Type B pancreatic cell (in vitro differentiated cells): ENCODE measurements around the gene TBL1X. TPM values are rescaled to one million over a fixed set of nuclear protein-coding genes. Genes with fewer than 3 reads are reported as not detected.

Source experiments
- DNase-seq: peaks from one replicate; pipeline ENCODE4 v3.0.0; 2021; ENCODE audit warnings: mixed read lengths; ENCODE audit not compliant: unreplicated experiment; ENCODE audit errors: extremely low spot score
- H3K27ac Mint-ChIP-seq: 2 replicates; pipeline ENCODE4 v1.8.0; 2021; ENCODE audit warnings: mild to moderate bottlenecking, mixed read lengths
- H3K27me3 Mint-ChIP-seq: 2 replicates; pipeline ENCODE4 v1.8.0; 2021; ENCODE audit warnings: mixed read lengths
- H3K36me3 Mint-ChIP-seq: 2 replicates; pipeline ENCODE4 v1.8.0; 2021; ENCODE audit warnings: mixed read lengths
- H3K4me1 Mint-ChIP-seq: one replicate; pipeline ENCODE4 v1.8.0; 2021; ENCODE audit warnings: mixed read lengths; ENCODE audit not compliant: unreplicated experiment
- H3K4me3 Mint-ChIP-seq: 2 replicates; pipeline ENCODE4 v1.8.0; 2021; ENCODE audit warnings: mild to moderate bottlenecking, mixed read lengths
- H3K9me3 Mint-ChIP-seq: 2 replicates; pipeline ENCODE4 v1.8.0; 2021; ENCODE audit warnings: mixed read lengths
- CTCF ChIP-seq: fragments of 200-600 bp; sonication (generic); conservative IDR thresholded peaks from 2 replicates; pipeline ENCODE4 v1.5.0; 2021; ENCODE audit warnings: antibody characterized with exemption, mild to moderate bottlenecking
- total RNA-seq: library from RNA; stranded (reverse); gene quantifications from 2 replicates; pipeline ENCODE4 v1.2.1, GENCODE V29; 2021; ENCODE audit warnings: low replicate concordance

The TBL1X gene
- total RNA-seq, 1 donor from 2014 or later, result 41.3 TPM

- no peak overlapping the region for H3K27ac Mint-ChIP-seq
- peaks cover 3% of the 10 kb centered on the region for H3K4me1 Mint-ChIP-seq
- no peak overlapping the region for H3K4me3 Mint-ChIP-seq
- no peak for DNase-seq
- no peaks in the 10 kb centered on the region for H3K27me3 Mint-ChIP-seq
- no peaks in the 10 kb centered on the region for H3K36me3 Mint-ChIP-seq
- no peak for TF ChIP-seq CTCF
- H3K9me3 Mint-ChIP-seq, result peaks cover 4% of the 10 kb centered on the region
Measured at GRCh38 chrX:9577555-9577954, 112.7 kb downstream of the TBL1X start.

- no peak overlapping the region for H3K27ac Mint-ChIP-seq
- peaks cover 4% of the 10 kb centered on the region for H3K9me3 Mint-ChIP-seq
- no peaks in the 10 kb centered on the region for H3K4me1 Mint-ChIP-seq
- no peak overlapping the region for H3K4me3 Mint-ChIP-seq
- no peak for DNase-seq
- H3K27me3 Mint-ChIP-seq, result no peaks in the 10 kb centered on the region
- TF ChIP-seq CTCF, result no peak
- H3K36me3 Mint-ChIP-seq, result no peaks in the 10 kb centered on the region
Measured at GRCh38 chrX:9578083-9578779, 113.4 kb downstream of the TBL1X start.

- no peak overlapping the region for H3K27ac Mint-ChIP-seq
- H3K27me3 Mint-ChIP-seq, result no peaks in the 10 kb centered on the region
- no peak for DNase-seq
- no peak for TF ChIP-seq CTCF
- no peak overlapping the region for H3K4me3 Mint-ChIP-seq
- peaks cover 4% of the 10 kb centered on the region for H3K4me1 Mint-ChIP-seq
- no peaks in the 10 kb centered on the region for H3K36me3 Mint-ChIP-seq
- peaks cover 5% of the 10 kb centered on the region for H3K9me3 Mint-ChIP-seq
Measured at GRCh38 chrX:9581771-9582385, 117.0 kb downstream of the TBL1X start.

GRCh38 chrX:9582956-9583355, 118.1 kb downstream of the TBL1X start:
- no peak overlapping the region for H3K27ac Mint-ChIP-seq
- H3K27me3 Mint-ChIP-seq, result no peaks in the 10 kb centered on the region
- DNase-seq, result no peak
- peaks cover 5% of the 10 kb centered on the region for H3K9me3 Mint-ChIP-seq
- no peaks in the 10 kb centered on the region for H3K36me3 Mint-ChIP-seq
- TF ChIP-seq CTCF, result no peak
- H3K4me3 Mint-ChIP-seq, result no peak overlapping the region
- H3K4me1 Mint-ChIP-seq, result peaks cover 4% of the 10 kb centered on the region

- no peak for DNase-seq
- no peaks in the 10 kb centered on the region for H3K36me3 Mint-ChIP-seq
- TF ChIP-seq CTCF, result no peak
- H3K4me1 Mint-ChIP-seq, result peaks cover 4% of the 10 kb centered on the region
- H3K27me3 Mint-ChIP-seq, result no peaks in the 10 kb centered on the region
- H3K4me3 Mint-ChIP-seq, result no peak overlapping the region
- peaks cover 5% of the 10 kb centered on the region for H3K9me3 Mint-ChIP-seq
- no peak overlapping the region for H3K27ac Mint-ChIP-seq
Measured at GRCh38 chrX:9586992-9587392, 122.1 kb downstream of the TBL1X start.
